SK-N-MC (cell line): ENCODE results near the gene LMF1.

Experiments
- EZH2 ChIP-seq: fragments of 200-600 bp; sonication (generic); IDR thresholded peaks from one replicate; pipeline ENCODE4 v1.6.1; 2017; ENCODE audit warnings: antibody characterized with exemption
- POLR2AphosphoS5 ChIP-seq: IDR thresholded peaks from 2 replicates; pipeline ENCODE4 v1.6.1; 2012; ENCODE audit warnings: mild to moderate bottlenecking, low read depth, low read length, borderline replicate concordance

GRCh38 chr16:968620-969019 is 2.2 kb downstream of the LMF1 start:
- no peak for TF ChIP-seq EZH2
- TF ChIP-seq POLR2AphosphoS5, result no peak
